HepG2 (cell line): ENCODE results near the gene AFTPH. TPM values are rescaled to one million over a fixed set of nuclear protein-coding genes. Genes with fewer than 3 reads are reported as not detected.

Experiments
- ATAC-seq: fragments of 200-7000 bp; cut with Tn5 transposase; 3 replicates; pipeline ENCODE4 v1.9.1; 2020; ENCODE audit warnings: mild to moderate bottlenecking, moderate library complexity
- BruUV-seq: library from RNA; stranded (reverse); fragments of 400-500 nt; replicated peaks from 2 replicates; lab custom pipeline; 2021; lab: Mats Ljungman, UMichigan
- CTCF ChIA-PET: fragments of 300-600 bp; formaldehyde crosslinking; extraction: SDS; loops from one replicate; lab custom pipeline; 2021; ENCODE audit warnings: low total read pairs, inconsistent platforms, low intra/inter-chr PET ratio; lab: Yijun Ruan, JAX
- POLR2A ChIA-PET: fragments of 350-600 bp; sonication (Branson Sonifier 250); formaldehyde crosslinking; loops from one replicate; lab custom pipeline; 2020; ENCODE audit warnings: antibody characterized with exemption, inconsistent platforms; lab: Yijun Ruan, JAX
- DNase-seq: peaks from one replicate; pipeline ENCODE4 v3.0.0-alpha.2; 2015; ENCODE audit warnings: low spot score
- FAIRE-seq: peaks from 3 replicates; lab custom pipeline; 2011; peaks lifted over from hg19 to GRCh38; lab: Jason Lieb, UNC
- H2AFZ ChIP-seq: one replicate; pipeline ENCODE4 v1.6.1; 2011; ENCODE audit warnings: low read length, inconsistent platforms
- H3K27ac ChIP-seq: fragments of 300-600 bp; 3 replicates; pipeline ENCODE4 v1.8.0; 2011; ENCODE audit warnings: mixed run types, mild to moderate bottlenecking, mixed read lengths, low read length, inconsistent platforms; ENCODE audit not compliant: insufficient read depth; ENCODE audit errors: extremely low read length
- H3K27me3 ChIP-seq, 2 experiments: fragments of 200-600 bp in 1 of 2; 2 replicates in 1 of 2; 3 replicates in 1 of 2; pipeline versions ENCODE4 v1.6.0 to v1.8.0; 2011; ENCODE audit warnings: low read length in 2 of 2, mild to moderate bottlenecking in 2 of 2, moderate library complexity in 2 of 2, inconsistent platforms in 1 of 2; ENCODE audit not compliant: insufficient read depth in 2 of 2, control insufficient read depth in 1 of 2
- H3K36me3 ChIP-seq, 2 experiments: fragments of 200-600 bp in 1 of 2; replicated peaks in 1 of 2; 2 replicates in 1 of 2; 3 replicates in 1 of 2; pipeline versions ENCODE4 v1.5.1 to v1.8.0; 2011; ENCODE audit warnings: low read length in 2 of 2, inconsistent platforms in 1 of 2; ENCODE audit not compliant: insufficient read depth in 2 of 2, control insufficient read depth in 1 of 2
- H3K4me1 ChIP-seq: 2 replicates; pipeline ENCODE4 v1.5.1; 2012; ENCODE audit warnings: low read length, inconsistent platforms; ENCODE audit not compliant: insufficient read depth
- H3K4me2 ChIP-seq: 2 replicates; pipeline ENCODE4 v1.6.0; 2011; ENCODE audit warnings: low read depth, low read length, inconsistent platforms
- H3K4me3 ChIP-seq, 3 experiments: fragments of 200-600 bp in 1 of 3; sonication (generic), shearing (Covaris generic) in 1 of 3; replicated peaks in 1 of 3; 2 replicates each; pipeline ENCODE4 v1.5.1; 2011 to 2016; ENCODE audit warnings: low read length in 3 of 3, inconsistent platforms in 2 of 3, low read depth in 2 of 3, mild to moderate bottlenecking in 2 of 3, control low read depth in 1 of 3, mixed read lengths in 1 of 3; ENCODE audit not compliant: insufficient read depth in 1 of 3
- H3K79me2 ChIP-seq: one replicate; pipeline ENCODE4 v1.6.1; 2011; ENCODE audit warnings: low read length, inconsistent platforms; ENCODE audit not compliant: insufficient read depth
- H3K9ac ChIP-seq: 2 replicates; pipeline ENCODE4 v1.6.0; 2011; ENCODE audit warnings: mild to moderate bottlenecking, low read depth, low read length, inconsistent platforms; ENCODE audit not compliant: insufficient read depth
- H3K9me3 ChIP-seq: 2 replicates; pipeline ENCODE4 v1.5.1; 2012; ENCODE audit warnings: mild to moderate bottlenecking, low read length
- H4K20me1 ChIP-seq: 2 replicates; pipeline ENCODE4 v1.6.0; 2011; ENCODE audit warnings: inconsistent platforms, mild to moderate bottlenecking, low read length, moderate library complexity; ENCODE audit not compliant: insufficient read depth
- TBX2 ChIP-seq: sonication (generic); formaldehyde crosslinking; IDR thresholded peaks from 2 replicates; pipeline ENCODE4 v1.5.0; 2020; ENCODE audit warnings: missing genetic modification reagents, mild to moderate bottlenecking, borderline replicate concordance
- ZBTB3 ChIP-seq: sonication (generic); formaldehyde crosslinking; IDR thresholded peaks from 2 replicates; pipeline ENCODE4 v1.4.0; 2020; ENCODE audit warnings: low read depth, mild to moderate bottlenecking, moderate library complexity, missing genetic modification reagents, borderline replicate concordance
- ZBTB7A ChIP-seq: sonication (generic); formaldehyde crosslinking; IDR thresholded peaks from 2 replicates; pipeline ENCODE4 v1.8.0; 2022; ENCODE audit warnings: mild to moderate bottlenecking, missing genetic modification reagents
- ZMYM4 ChIP-seq: sonication (generic); formaldehyde crosslinking; IDR thresholded peaks from 2 replicates; pipeline ENCODE4 v1.8.1; 2023; ENCODE audit warnings: mild to moderate bottlenecking, missing genetic modification reagents
- WGBS: methylation state at CpG from one replicate; pipeline ENCODE4 v1.1.6; 2017; ENCODE audit warnings: low lambda C conversion rate; 5-methylcytosine and 5-hydroxymethylcytosine counted together
- in situ Hi-C: cut with HindIII; loops from 2 replicates; pipeline ENCODE4 v1.10.0; 2017; ENCODE audit warnings: low pct_unique_long_range_greater_than_20kb; ENCODE audit not compliant: extremely low pct_ligation_motif_present
- intact Hi-C: fragments of 100-400 bp; cut with micrococcal nuclease; formaldehyde crosslinking; loops from one replicate; pipeline ENCODE4 v1.10.0; 2022; ENCODE audit not compliant: unreplicated experiment
- polyA plus RNA-seq, 8 experiments: library from polyadenylated mRNA; depleted of rRNA in 3 of 8; stranded (reverse) in 7 of 8; unstranded in 1 of 8; fragments of >200 nt; fragmentation: Illumina TruSeq in 4 of 8; extraction: Trizol in 4 of 8; gene quantifications; 2 replicates each; pipeline versions ENCODE4 v1.2.1 to v1.2.3, GENCODE V29; 2011 to 2016; ENCODE audit warnings: low read depth in 4 of 8, missing spikeins in 1 of 8, mixed read lengths in 1 of 8; ENCODE audit not compliant: insufficient read depth in 1 of 8
- total RNA-seq, 5 experiments: library from RNA; depleted of rRNA; stranded (reverse); fragments of >200 nt; fragmentation: Illumina TruSeq; extraction: Trizol; gene quantifications; 2 replicates each; pipeline ENCODE4 v1.2.3, GENCODE V29; 2016; ENCODE audit warnings: low read depth in 1 of 5
- TF ChIP-seq, protein P1 (sequence below): sonication (generic); formaldehyde crosslinking; IDR thresholded peaks from 2 replicates; pipeline ENCODE4 v1.5.0; 2020; ENCODE audit warnings: mild to moderate bottlenecking, missing genetic modification reagents
- TF ChIP-seq, protein P2 (sequence below): sonication (generic); formaldehyde crosslinking; IDR thresholded peaks from 2 replicates; pipeline ENCODE4 v1.5.0; 2020; ENCODE audit warnings: missing genetic modification reagents, mild to moderate bottlenecking, borderline replicate concordance
- TF ChIP-seq, protein P3 (sequence below): sonication (generic); formaldehyde crosslinking; IDR thresholded peaks from 2 replicates; pipeline ENCODE4 v1.5.1; 2020; ENCODE audit warnings: missing genetic modification reagents, mild to moderate bottlenecking, borderline replicate concordance
- TF ChIP-seq, protein P4 (sequence below): sonication (generic); formaldehyde crosslinking; IDR thresholded peaks from 2 replicates; pipeline ENCODE4 v1.4.0; 2020; ENCODE audit warnings: mild to moderate bottlenecking, low read depth, missing genetic modification reagents

The AFTPH gene
- total and polyA plus RNA-seq, 2 of the 13 experiments (the other 11 are each of a cell fraction or from before 2014, with no cell fraction given), result 27.5 to 36.8 TPM

DNA sequence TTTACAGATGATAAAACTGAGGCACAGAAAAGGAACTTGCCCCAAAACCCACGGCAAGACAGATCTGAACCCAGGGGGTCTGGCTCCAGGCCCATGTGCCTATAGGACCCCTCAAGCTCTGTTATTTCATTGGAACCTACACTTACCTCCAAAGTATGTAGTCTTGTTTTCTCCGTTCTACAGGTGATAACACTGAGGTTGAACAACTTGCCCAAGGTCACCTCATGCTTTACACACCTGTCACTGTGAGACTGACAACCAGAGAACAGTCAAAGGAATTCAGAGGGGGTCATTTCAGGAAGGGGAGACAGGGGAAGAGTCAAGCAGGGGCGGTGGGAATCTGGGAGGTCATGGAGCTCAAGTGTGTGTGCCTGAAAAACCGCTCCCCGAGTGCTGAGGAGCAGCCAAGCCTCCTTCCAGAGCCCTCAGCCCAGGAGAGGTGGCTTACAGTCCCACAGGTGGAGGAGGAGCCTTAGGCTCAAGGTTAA is 81.9 kb downstream of the AFTPH start (continued):
- no peak for TF ChIP-seq ZBTB3 (CRISPR knock-in tag)
- TF ChIP-seq, protein P1, sequence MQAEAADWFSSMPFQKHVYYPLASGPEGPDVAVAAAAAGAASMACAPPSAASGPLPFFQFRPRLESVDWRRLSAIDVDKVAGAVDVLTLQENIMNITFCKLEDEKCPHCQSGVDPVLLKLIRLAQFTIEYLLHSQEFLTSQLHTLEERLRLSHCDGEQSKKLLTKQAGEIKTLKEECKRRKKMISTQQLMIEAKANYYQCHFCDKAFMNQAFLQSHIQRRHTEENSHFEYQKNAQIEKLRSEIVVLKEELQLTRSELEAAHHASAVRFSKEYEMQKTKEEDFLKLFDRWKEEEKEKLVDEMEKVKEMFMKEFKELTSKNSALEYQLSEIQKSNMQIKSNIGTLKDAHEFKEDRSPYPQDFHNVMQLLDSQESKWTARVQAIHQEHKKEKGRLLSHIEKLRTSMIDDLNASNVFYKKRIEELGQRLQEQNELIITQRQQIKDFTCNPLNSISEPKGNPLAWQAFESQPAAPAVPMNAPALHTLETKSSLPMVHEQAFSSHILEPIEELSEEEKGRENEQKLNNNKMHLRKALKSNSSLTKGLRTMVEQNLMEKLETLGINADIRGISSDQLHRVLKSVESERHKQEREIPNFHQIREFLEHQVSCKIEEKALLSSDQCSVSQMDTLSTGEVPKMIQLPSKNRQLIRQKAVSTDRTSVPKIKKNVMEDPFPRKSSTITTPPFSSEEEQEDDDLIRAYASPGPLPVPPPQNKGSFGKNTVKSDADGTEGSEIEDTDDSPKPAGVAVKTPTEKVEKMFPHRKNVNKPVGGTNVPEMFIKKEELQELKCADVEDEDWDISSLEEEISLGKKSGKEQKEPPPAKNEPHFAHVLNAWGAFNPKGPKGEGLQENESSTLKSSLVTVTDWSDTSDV (CRISPR knock-in tag), result no peak
- TF ChIP-seq, protein P2, sequence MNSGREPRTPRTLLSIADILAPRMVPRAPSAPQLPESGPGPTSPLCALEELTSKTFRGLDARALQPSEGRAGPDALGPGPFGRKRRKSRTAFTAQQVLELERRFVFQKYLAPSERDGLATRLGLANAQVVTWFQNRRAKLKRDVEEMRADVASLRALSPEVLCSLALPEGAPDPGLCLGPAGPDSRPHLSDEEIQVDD, result no peak
- 0 out of 2 replicates have a peak, but pooled peaks have one; percentile 21 for TF ChIP-seq ZBTB7A (CRISPR knock-in tag)

DNA sequence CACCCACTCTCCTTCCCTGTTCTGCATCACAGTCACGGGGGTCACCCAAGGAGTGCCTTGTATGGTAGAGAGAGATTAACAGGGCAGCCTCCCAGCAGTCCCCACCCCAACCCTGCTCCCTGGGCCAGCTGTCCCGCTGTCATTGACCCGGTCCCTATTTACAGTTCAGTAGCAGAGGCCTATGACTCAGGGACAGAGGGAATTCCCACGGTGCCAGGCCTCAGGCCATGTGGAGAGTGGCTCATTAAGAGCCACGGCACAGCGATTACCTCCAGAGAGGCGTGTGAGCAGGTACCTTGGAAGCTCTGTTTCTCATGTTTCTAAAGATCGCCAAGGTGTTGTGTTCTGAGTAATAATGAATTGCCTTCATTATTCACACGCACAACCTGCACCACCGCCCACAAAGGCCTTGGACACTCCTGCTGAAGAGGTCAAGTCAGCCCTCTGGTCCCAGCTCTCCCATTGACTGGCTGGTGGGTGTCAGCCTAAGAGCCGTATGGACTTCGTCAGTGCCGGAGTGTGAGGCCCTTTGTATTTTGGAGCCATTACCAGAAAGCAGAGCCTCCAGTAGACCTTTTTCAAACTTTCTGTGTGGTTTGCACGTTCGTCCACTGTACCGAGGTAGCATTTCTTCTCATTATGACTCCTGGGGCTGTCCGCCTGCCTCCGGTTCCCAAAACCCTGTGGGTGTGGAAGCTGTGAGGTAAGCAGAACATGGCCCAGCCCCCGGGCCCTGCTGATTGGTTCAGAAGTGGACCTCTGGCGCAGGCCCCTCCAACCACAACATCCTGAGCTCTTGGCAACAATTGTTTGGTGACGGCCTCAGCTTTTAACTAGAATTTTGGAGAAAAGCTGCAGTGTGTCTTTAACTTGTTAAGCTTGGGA is 82.6 kb downstream of the AFTPH start:
- ChIA-PET CTCF (no interaction called here), POLR2A (interaction anchor here (1.0 to 3.2 kb wide), 5 partner anchors 23 to 621 kb away, joined by 3 to 19 read pairs (median 7); partner anchors contain the start of genes ACTR2 and SERTAD2)
- Histone ChIP-seq H3K27me3 (no peaks in the 10 kb centered on the region), H4K20me1 (no peaks in the 10 kb centered on the region), H3K4me1 (peaks cover 30% of the 10 kb centered on the region), H3K9me3 (peaks cover 5% of the 10 kb centered on the region; the same call in 1 of the 2 replicates), H3K79me2 (no peaks in the 10 kb centered on the region), H2AFZ (peak overlapping the region; percentile 74), H3K9ac (peak overlapping the region; percentile 51), H3K4me2 (peak overlapping the region; percentile 89), H3K36me3 (no peaks in the 10 kb centered on the region), H3K4me3 (peak overlapping the region; percentile 42 to 66 (median 57)), H3K27ac (peak overlapping the region; percentile 24)
- ATAC-seq (peak; percentile 89), DNase-seq (peak; percentile 76), FAIRE-seq (peak; percentile 86)
- 12% methylated on average over 19 of the region's 21 CpGs for WGBS
- TSS peak; percentile 63 for BruUV-seq
- intact Hi-C loops, result loop anchor here (5.0 kb wide), 1 partner anchor 41 kb away; no protein-coding TSS in a partner anchor
- in situ Hi-C loops, result loop anchor here (25.0 kb wide), 1 partner anchor 956 kb away; no protein-coding TSS in a partner anchor
- TF ChIP-seq, protein P3, sequence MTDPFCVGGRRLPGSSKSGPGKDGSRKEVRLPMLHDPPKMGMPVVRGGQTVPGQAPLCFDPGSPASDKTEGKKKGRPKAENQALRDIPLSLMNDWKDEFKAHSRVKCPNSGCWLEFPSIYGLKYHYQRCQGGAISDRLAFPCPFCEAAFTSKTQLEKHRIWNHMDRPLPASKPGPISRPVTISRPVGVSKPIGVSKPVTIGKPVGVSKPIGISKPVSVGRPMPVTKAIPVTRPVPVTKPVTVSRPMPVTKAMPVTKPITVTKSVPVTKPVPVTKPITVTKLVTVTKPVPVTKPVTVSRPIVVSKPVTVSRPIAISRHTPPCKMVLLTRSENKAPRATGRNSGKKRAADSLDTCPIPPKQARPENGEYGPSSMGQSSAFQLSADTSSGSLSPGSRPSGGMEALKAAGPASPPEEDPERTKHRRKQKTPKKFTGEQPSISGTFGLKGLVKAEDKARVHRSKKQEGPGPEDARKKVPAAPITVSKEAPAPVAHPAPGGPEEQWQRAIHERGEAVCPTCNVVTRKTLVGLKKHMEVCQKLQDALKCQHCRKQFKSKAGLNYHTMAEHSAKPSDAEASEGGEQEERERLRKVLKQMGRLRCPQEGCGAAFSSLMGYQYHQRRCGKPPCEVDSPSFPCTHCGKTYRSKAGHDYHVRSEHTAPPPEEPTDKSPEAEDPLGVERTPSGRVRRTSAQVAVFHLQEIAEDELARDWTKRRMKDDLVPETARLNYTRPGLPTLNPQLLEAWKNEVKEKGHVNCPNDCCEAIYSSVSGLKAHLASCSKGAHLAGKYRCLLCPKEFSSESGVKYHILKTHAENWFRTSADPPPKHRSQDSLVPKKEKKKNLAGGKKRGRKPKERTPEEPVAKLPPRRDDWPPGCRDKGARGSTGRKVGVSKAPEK (CRISPR knock-in tag), result 0 out of 2 replicates have a peak, but pooled peaks have one; percentile 73
- TF ChIP-seq TBX2 (CRISPR knock-in tag), result peak; percentile 64; the same call in 1 of the 2 replicates
- no peak for TF ChIP-seq ZMYM4 (CRISPR knock-in tag)
- TF ChIP-seq, protein P4, sequence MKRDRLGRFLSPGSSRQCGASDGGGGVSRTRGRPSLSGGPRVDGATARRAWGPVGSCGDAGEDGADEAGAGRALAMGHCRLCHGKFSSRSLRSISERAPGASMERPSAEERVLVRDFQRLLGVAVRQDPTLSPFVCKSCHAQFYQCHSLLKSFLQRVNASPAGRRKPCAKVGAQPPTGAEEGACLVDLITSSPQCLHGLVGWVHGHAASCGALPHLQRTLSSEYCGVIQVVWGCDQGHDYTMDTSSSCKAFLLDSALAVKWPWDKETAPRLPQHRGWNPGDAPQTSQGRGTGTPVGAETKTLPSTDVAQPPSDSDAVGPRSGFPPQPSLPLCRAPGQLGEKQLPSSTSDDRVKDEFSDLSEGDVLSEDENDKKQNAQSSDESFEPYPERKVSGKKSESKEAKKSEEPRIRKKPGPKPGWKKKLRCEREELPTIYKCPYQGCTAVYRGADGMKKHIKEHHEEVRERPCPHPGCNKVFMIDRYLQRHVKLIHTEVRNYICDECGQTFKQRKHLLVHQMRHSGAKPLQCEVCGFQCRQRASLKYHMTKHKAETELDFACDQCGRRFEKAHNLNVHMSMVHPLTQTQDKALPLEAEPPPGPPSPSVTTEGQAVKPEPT (CRISPR knock-in tag), result 0 out of 2 replicates have a peak, but pooled peaks have one; percentile 66
